Neural cell (in vitro differentiated cells): ENCODE measurements around the gene FREM2.

ENCODE experiments used
- CTCF ChIP-seq: fragments of 450-650 bp; IDR thresholded peaks from 2 replicates; pipeline ENCODE4 v1.5.1; 2014; ENCODE audit warnings: antibody characterized with exemption, mild to moderate bottlenecking, moderate library complexity; ENCODE audit not compliant: poor library complexity, severe bottlenecking
- EP300 ChIP-seq: fragments of 450-650 bp; conservative IDR thresholded peaks from 2 replicates; pipeline ENCODE4 v1.6.1; 2014; ENCODE audit warnings: antibody characterized with exemption, mild to moderate bottlenecking, moderate library complexity; ENCODE audit not compliant: poor library complexity, severe bottlenecking
- EZH2 ChIP-seq: fragments of 200-600, 300-800 bp; shearing (Covaris generic), sonication (generic); IDR thresholded peaks from 2 replicates; pipeline ENCODE4 v1.6.1; 2014; ENCODE audit warnings: antibody characterized with exemption, low read length, borderline replicate concordance, mild to moderate bottlenecking; ENCODE audit not compliant: insufficient read depth, poor library complexity, severe bottlenecking
- MXI1 ChIP-seq: fragments of 450-650 bp; conservative IDR thresholded peaks from 2 replicates; pipeline ENCODE4 v1.6.1; 2014; ENCODE audit warnings: antibody characterized with exemption, mild to moderate bottlenecking; ENCODE audit not compliant: poor library complexity, severe bottlenecking
- POLR2AphosphoS5 ChIP-seq: IDR thresholded peaks from 2 replicates; pipeline ENCODE4 v1.6.1; 2012
- RAD21 ChIP-seq: fragments of 450-650 bp; conservative IDR thresholded peaks from 2 replicates; pipeline ENCODE4 v1.6.1; 2014; ENCODE audit warnings: antibody characterized with exemption, mild to moderate bottlenecking, moderate library complexity
- REST ChIP-seq: IDR thresholded peaks from 2 replicates; pipeline ENCODE4 v1.6.1; 2012; ENCODE audit warnings: borderline replicate concordance
- SMC3 ChIP-seq: fragments of 450-650 bp; conservative IDR thresholded peaks from 2 replicates; pipeline ENCODE4 v1.6.1; 2014; ENCODE audit warnings: antibody characterized with exemption, mild to moderate bottlenecking, moderate library complexity; ENCODE audit not compliant: poor library complexity
- TAF1 ChIP-seq: IDR thresholded peaks from 2 replicates; pipeline ENCODE4 v1.6.1; 2012; ENCODE audit warnings: low read depth

DNA sequence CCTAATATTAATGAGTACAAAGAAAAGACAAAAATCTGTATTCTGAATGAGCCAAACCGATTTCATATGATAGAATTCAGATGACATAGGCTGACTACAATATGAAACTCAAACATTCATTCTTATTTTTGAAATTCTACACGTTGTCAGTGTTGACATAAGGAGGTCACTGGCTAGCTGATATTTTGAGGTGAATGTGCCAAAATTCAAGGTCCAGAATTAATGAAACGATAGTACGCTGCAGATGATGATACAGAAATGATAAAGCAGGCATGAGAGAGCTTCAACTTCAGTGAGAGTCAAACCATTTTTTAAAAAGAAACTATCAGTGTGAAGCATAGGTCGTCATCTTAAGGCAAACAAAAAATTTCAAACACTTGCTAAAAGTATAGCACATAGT lies 88.2 kb downstream of the FREM2 start:
- no peak for TF ChIP-seq CTCF
- TF ChIP-seq EZH2: no peak
- TF ChIP-seq RAD21: no peak
- no peak for TF ChIP-seq REST
- no peak for TF ChIP-seq POLR2AphosphoS5
- TF ChIP-seq TAF1: no peak
- TF ChIP-seq EP300: no peak
- TF ChIP-seq MXI1: no peak
- TF ChIP-seq SMC3: no peak
